ENCODE data around the gene HCAR3.
"Not testable (repeated sequence)": the region's sequence is repeated elsewhere in the genome, so short reads cannot be mapped to it uniquely, and the experiment has no call there.

Gene HCAR3

DNA sequence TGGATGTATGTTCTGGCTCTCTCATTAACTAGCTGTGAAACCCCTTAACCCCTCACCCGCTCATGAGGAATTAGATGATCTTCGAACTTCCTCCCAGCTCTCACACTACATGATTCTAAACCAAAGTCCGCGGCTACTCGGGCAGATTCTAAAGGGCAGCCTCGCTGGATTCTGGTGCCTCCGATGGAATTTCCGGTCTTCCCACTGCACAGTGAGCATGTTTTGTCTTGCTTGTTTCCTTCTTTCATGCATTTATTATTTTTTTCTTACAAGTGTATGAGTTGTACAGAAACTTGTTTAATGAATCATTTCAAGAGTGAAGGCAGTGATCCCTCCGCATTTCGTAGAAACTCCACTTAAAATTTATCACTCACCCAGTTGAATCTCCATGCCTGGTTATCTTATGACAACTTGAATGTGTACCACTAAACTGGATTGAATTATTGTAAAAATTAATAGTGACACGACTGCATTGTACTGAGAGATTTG is 4.5 kb upstream of the HCAR3 start:
- no peak for DNase-seq (ENCODE audit: low spot score)

DNA sequence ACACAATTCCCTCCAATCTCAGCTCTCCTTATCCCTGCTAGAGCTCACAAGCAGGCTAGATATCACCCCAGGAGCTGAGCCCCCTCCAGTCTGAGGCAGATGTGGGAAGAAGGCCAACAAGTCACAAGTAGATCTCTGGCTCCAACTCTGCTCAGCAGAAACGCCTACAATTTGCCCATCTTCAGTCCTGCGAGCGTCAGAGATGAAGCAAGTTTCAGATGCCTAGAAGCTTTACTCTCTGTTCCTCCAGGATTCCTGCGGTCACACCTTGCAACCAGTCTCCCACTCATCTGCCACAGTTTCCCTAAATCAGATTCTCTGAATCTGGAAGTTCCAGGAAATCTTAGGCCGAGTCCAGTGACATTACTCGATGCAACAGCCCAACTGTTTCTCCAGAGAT is 1.4 kb downstream of the HCAR3 start:
- not testable (repeated sequence) for DNase-seq (ENCODE audit: low spot score)

DNA sequence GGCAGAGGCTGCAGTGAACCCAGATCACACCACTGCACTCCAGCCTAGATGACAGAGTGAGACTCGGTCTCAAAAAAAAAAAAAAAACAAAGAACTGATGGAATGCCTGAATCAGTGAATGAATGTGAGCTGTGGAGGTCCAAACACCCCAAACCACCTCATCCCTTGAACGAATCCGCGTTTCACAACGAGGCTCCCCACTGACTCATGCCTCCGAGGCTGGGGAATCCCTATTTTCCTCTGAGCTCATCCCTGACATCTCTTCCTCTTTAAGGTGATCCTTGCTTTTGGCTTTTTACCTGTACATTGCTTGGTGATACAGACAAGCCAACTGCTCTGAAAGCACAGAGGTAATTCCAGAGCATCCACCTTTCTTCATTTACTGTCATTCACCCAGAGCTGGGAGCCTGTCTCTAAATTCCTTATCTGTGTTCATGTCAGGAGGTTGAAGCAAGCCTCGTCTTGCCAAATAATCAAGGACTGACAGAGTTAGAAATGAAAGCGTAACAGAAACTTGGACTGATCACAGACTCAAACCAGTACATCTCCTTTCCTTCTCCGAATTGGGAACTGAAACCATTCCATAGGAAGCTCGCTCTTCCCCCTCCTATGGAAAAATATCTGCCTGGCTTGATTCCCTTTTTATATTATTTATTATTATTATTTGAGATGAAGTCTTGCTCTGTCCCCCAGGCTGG is 3.0 kb downstream of the HCAR3 start:
- DNase-seq (ENCODE audit: low spot score) = not testable (repeated sequence)

DNA sequence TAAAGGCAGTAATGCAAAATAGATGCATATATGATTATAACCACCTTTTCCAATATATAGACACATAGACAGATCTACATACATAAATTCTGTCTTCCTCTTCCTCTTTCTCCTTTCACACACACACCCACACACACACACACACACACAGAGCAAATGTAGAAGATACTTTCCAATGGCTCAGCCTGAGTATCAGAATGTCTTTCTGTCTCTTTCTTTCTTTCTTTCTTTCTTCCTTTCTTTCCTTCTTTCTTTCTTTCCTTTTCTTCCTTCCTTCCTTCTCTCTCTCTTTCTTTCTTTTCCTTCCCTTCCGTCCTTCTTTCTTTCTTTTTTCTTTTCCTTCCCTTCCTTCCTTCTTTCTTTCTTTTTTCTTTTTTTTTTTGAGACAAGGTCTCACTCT is 5.3 kb downstream of the HCAR3 start:
- DNase-seq (ENCODE audit: low spot score) = not testable (repeated sequence)

DNA sequence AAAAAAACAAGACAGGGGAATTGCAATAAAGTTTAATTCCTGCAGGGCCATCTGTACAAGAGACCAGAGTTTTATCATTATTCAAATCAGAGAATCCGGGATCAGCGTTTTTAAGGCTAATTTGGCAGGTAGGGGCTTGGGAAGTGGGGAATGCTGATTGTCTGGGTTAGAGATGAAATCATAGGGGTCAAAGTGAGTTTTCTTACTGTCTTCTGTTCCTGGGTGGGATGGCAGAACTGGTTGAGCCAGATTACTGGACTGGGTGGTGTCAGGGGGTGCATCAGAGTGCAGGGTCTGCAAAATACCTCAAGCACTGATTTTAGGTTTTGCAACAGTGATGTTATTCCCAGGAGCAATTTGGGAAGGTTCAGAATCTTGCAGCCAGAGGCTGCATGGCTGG is 6.3 kb downstream of the HCAR3 start:
- not testable (repeated sequence) for DNase-seq (ENCODE audit: low spot score)

DNA sequence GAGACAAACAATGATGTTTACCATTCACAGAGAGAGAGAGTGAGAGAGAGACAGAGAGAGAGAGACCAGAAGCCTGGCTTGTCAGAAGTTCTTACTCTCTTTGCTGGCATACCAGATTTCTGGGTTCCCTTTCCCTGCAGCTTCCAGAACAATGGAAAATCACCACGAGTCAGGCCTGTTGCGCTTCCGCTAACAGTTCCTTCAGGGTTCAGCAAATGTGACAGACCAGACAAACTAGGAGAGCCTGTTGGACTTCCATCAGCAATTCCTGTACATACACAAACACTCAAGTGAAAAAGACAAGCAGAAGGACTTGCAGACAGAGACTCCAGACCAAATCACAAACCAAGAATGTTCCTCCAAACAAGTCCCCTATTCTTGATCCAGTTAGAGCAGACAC is 7.3 kb downstream of the HCAR3 start:
- DNase-seq (ENCODE audit: low spot score) = not testable (repeated sequence)

DNA sequence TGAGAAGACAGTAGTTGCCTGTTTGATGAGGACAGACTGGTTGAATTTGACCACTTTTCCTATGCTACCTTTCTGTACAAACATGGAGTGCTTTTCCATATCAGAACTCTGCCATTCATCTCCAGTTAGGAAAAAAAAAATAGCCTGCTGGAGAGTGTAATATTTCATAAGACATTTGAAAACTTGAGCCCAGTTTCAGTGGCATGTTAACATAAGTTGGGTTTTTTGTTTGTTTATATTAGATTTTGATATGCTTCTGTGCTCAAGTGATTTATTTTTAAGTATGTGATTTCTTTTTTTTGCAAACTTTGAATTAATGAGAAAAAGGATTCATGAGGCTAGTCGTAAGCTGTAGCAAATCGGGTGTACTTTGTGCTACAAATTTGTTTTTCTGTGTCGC is 12.8 kb downstream of the HCAR3 start:
- DNase-seq (ENCODE audit: low spot score) = not testable (repeated sequence)

DNA sequence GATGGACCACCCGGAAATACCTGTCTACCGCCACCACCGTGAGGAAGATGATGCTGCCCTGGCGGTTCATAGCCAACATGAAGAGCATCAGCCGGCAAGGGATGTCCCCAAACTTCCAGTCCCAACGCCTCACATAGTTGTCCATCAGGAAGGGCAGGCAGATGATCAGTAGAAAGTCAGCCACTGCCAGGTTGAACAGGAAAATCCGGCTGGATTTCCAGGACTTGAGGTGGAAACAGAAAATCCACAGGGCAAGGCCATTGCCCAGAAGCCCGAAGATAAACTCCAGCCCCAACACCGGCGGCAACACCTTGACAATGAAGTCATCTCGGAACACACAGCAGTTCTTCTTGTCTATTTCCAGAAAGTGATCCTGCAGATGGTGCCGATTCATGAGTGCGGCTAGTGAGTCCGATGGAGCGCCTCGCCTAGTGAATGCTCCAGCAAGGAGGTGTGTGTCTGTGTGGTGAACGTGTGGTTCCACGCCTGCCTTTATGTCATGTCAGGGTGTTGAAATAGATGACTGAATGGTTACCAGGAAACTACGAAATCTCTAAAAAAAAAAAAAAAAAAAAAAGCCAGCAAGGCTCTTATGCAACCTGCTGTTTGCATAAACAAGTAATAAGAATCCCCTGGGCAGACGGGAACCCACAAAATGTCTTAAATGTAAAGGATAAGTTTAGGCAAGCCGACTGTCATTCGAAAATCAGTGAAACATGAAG is 13.6 kb downstream of the HCAR3 start, which contains the start of gene HCAR2:
TSS of gene HCAR2 (minus strand) at position 468 of the 722 bp plus-strand sequence. CDS start at position 394, 74 bp downstream.
- not testable (repeated sequence) for DNase-seq (ENCODE audit: low spot score)

DNA sequence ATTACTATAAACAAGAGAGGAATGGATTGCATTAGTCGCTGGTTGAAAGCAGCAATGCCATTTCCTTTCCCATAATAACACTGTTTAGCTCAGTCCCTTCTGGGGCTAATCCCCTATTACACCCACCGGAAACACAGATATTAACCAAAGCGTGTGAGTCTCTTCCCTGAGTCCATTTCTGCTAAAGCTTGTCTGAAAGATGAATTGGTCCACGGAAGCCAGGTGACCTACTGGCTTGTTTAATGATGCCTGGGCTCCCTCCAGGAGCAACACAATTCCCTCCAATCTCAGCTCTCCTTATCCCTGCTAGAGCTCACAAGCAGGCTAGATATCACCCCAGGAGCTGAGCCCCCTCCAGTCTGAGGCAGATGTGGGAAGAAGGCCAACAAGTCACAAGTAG is 15.1 kb downstream of the HCAR3 start:
- DNase-seq (ENCODE audit: low spot score) = not testable (repeated sequence)

DNA sequence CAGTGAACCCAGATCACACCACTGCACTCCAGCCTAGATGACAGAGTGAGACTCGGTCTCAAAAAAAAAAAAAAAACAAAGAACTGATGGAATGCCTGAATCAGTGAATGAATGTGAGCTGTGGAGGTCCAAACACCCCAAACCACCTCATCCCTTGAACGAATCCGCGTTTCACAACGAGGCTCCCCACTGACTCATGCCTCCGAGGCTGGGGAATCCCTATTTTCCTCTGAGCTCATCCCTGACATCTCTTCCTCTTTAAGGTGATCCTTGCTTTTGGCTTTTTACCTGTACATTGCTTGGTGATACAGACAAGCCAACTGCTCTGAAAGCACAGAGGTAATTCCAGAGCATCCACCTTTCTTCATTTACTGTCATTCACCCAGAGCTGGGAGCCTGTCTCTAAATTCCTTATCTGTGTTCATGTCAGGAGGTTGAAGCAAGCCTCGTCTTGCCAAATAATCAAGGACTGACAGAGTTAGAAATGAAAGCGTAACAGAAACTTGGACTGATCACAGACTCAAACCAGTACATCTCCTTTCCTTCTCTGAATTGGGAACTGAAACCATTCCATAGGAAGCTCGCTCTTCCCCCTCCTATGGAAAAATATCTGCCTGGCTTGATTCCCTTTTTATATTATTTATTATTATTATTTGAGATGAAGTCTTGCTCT is 16.4 kb downstream of the HCAR3 start:
- not testable (repeated sequence) for DNase-seq (ENCODE audit: low spot score)

DNA sequence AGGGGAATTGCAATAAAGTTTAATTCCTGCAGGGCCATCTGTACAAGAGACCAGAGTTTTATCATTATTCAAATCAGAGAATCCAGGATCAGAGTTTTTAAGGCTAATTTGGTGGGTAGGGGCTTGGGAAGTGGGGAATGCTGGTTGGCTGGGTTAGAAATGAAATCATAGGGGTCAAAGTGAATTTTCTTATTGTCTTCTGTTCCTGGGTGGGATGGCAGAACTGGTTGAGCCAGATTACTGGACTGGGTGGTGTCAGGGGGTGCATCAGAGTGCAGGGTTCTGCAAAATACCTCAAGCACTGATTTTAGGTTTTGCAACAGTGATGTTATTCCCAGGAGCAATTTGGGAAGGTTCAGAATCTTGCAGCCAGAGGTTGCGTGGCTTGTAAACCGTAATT is 19.7 kb downstream of the HCAR3 start:
- DNase-seq (ENCODE audit: low spot score) = not testable (repeated sequence)

DNA sequence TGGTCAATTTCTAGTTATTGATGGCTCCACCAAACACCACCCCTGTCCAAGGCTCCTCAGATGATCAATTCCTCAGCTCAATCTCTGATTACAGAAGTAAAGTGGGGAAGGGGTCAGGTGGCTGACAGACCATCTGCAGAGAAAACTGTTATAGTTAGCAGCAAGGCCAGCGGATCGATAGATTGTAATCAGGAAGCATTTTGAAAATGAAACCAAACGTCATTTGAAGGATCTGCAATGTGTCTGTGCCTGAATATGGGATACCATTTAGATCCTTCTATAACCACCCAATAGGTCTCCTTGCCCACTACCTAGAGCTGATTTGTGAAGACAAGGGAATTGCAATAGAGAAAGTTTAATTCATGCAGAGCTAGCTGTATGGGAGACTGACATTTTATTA is 25.0 kb downstream of the HCAR3 start:
- DNase-seq (ENCODE audit: low spot score) = no peak

DNA sequence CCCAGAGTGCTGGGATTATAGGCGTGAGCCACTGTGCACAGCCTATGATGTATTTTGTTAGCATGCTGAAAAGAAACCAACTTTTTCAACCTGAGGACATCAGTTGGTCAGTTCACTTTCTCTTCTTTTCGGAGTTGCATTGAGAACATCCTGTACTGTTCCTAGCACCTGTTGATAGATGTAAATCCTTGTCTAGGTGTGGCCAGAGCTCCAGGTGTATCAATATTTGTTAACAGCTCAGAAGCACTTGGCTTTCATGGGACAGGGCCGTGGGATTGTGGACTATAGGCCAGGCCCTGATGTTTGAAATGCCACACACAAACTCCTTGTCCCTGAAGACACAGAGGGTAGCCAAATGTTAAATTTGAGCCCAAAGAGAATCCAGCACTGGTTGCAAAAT is 28.3 kb downstream of the HCAR3 start:
- no peak for DNase-seq (ENCODE audit: low spot score)

DNA sequence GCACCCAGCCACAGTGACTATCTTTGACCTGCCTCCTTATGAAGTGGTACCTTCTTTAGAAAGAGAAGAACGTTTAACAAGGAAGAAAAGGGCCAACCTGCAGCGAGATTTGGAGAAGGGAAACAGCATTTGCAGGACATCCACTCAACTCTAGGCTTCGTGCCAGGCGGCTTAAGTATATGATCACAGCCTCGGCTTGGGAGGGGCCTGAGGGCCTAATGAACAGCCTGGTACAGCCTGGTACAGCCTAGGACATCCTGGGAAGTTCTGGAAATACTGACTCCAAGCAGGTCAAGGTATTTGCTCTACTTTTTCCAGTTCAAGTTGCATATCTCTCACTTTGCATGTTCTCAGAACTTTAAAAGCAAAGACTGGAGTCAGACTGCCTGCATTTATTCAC is 29.5 kb downstream of the HCAR3 start:
- no peak for DNase-seq (ENCODE audit: low spot score)

DNA sequence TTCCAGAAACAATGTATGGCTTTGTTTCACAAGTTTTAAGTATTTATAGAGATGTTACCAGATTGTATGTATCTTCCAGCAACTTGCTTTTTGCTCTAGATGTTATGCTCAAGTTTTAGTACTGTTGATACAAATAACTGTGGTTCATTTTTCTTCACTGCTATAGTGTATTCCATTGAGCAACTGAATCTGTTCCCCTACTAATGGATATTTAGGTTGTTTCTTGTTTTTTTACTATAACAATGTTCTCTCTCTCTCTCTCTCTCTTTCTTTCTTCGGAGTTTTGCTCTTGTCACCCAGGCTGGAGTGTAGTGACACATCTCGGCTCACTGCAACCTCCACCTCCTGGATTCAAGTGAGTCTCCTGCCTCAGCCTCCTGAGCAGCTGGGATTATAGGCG is 30.1 kb downstream of the HCAR3 start:
- no peak for DNase-seq (ENCODE audit: low spot score)

DNA sequence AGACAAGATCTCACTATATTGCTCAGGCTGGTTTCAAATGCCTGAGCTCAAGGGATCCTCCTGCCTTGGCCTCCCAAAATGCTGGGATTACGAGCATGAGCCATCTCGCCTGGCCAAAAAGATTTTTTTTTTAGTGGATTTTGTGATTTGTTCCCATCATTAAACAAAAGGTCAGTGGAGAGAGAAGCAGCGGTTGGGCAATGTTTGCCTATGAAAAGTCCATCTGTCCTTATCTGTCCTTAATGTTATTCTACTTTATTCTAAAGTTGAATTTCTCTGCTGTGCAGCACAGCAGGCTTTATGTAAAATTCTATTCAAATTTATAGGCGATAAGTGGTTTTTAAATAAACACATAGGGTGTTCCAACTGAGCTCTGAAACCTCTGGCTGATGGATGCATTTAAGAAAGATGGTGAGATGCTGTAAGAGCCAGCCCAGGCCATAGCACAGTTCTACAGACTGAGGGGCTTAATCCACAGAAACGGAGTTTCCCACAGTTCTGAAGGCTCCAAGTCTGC is 32.3 kb downstream of the HCAR3 start:
- DNase-seq (ENCODE audit: low spot score) = no peak

DNA sequence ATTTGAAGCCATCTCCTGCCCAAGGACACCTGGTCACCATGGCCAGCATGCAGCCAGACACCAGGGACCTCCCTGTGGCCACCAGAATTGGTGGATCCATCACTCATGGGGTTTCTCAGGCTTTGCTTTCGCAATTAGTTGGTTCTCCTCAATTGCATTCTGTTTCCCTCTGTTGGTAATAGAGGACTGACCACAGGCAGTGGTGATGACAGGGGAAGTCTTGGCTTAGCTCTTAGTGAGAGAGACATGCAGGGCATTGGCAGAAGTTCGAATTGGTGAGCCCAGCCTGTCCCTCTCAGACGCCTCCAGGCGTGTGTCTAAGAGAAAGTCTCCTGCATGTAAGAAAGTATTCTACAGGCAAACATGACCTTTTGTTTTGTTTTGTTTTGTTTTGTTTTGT is 34.8 kb downstream of the HCAR3 start:
- no peak for DNase-seq (ENCODE audit: low spot score)

DNA sequence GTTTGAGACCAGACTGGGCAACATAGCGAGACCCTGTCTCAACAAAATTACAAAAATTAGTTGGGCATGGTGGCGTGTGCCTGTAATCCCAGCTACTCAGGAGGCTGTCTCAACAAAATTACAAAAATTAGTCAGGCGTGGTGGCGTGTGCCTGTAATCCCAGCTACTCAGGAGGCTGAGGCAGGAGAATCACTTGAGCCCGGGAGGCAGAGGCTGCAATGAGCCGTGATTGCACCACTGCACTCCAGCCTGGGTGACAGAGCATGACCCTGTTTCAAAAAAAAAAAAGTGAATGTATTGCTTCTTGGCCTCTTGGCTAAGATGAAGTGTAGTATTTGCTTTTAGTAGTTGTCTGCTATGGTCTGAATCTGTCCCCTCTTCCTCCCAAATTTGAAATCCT is 35.6 kb downstream of the HCAR3 start:
- DNase-seq (ENCODE audit: low spot score) = not testable (repeated sequence)

DNA sequence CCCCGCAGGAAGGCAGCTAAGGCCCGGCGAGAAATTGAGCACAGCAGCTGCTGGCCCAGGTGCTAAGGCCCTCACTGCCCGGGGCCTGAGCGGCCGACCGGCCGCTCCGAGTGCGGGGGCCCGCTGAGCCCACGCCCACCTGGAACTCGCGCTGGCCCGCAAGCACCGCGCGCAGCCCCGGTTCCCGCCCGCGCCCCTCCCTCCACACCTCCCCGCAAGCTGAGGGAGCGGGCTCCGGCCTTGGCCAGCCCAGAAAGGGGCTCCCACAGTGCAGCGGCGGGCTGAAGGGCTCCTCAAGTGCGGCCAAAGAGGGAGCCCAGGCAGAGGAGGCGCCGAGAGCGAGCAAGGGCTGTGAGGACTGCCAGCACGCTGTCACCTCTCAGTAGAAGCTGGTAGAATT is 39.8 kb downstream of the HCAR3 start:
- not testable (repeated sequence) for DNase-seq (ENCODE audit: low spot score)

DNA sequence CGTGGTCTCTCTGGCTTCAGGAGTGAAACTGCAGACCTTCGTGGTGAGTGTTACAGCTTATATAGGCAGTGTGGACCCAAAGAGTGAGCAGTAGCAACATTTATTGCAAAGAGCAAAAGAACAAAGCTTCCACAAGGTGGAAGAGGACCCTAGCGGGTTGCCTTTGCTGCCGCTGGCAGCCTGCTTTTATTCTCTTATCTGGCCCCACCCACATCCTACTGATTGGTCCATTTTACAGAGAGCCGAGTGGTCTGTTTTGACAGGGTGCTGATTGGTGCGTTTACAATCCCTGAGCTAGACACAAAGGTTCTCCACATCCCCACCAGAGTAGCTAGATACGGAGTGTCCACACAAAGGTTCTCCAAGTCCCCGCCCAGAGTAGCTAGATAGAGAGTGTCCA is 40.6 kb downstream of the HCAR3 start:
- not testable (repeated sequence) for DNase-seq (ENCODE audit: low spot score)

DNA sequence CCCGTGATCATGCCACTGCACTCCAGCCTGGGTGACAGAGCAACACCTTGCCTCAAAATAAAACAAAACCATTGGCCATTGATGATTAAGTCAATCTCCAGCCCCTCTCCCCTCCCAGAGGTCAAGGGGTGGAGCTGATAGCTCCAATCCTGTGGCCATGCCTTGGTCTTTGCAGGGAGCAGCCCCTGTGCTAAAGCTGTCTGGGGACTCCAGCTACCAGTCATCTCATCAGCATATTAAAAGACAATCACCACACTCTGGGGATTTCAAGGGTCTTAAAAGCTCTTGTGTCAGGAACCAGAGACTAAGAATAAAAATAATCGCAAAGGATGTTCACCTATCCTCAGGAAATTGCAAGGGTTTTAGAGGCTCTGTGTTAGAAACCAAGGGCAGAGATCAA is 44.1 kb downstream of the HCAR3 start:
- no peak for DNase-seq (ENCODE audit: low spot score)

DNA sequence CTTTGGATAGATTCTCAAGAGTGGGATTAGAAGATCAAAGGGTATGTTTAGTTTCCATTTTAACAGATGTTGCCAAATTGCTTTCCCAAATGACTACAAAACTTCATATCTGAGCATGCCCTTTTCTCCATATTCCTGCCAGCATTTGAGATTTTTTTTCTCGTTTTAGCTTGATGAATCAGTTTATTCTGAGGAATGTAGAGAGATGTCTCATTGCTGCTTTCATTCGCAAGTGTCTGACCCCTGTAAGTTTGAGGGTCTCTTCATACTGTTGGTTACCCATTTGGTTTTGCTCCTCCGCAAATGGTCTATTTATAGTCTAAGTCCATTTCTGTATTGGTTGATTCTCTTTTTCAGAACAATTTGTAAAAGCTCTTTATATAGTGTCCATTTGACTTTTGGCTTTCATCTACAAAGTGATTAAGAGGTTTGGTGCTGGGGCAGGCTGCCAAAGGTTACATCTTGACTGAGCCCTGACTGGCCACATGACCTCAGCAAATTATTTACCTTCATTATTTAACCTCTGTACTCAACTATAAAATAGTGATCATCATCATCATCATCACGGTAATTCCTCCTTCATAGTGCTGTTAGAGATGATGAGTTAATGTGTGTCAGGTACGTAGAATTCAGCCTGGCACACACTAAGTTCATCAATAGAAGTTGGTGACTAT is 47.1 kb downstream of the HCAR3 start:
- DNase-seq (ENCODE audit: low spot score) = no peak
